ENCODE measurements around the gene GYS1. TPM values are rescaled to one million over a fixed set of nuclear protein-coding genes. Genes with fewer than 3 reads are reported as not detected.
A peak's percentile ranks its signal among the peaks of the same experiment; 100 is the strongest.

The GYS1 gene
- polyA plus RNA-seq, 4 donors = 35.9 to 53.8 (median 48.2) TPM

DNA sequence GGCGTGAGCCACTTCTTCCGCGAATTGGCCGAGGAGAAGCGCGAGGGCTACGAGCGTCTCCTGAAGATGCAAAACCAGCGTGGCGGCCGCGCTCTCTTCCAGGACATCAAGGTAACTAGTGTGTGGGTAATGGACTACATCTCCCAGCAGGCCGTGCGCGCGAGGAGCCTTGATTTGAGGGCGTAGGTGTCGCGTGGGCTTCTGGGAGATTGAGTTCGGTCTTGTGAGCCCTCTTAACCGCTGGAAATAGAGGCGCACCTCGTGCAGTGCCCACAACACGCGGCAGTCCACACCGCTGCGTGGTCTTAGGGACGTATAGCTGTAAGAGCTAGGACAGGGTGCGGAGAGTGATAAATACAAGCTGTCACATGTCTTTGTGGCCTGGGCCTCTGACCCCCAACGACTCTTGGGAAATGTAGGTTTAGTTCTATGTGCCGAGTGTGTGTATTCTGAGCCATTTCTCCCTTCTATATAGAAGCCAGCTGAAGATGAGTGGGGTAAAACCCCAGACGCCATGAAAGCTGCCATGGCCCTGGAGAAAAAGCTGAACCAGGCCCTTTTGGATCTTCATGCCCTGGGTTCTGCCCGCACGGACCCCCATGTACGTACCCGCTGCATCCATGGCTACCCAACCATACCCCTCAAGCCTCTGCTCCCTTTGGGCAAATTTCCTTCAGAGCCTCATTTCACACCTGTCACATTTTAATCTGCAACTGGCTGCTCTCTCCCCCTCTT lies 27.1 kb downstream of the GYS1 start:
- DNase-seq (ENCODE audit: low read depth in 4 of 4, low spot score in 2 of 4) = peak; percentile 65 to 87 (median 80)

DNA sequence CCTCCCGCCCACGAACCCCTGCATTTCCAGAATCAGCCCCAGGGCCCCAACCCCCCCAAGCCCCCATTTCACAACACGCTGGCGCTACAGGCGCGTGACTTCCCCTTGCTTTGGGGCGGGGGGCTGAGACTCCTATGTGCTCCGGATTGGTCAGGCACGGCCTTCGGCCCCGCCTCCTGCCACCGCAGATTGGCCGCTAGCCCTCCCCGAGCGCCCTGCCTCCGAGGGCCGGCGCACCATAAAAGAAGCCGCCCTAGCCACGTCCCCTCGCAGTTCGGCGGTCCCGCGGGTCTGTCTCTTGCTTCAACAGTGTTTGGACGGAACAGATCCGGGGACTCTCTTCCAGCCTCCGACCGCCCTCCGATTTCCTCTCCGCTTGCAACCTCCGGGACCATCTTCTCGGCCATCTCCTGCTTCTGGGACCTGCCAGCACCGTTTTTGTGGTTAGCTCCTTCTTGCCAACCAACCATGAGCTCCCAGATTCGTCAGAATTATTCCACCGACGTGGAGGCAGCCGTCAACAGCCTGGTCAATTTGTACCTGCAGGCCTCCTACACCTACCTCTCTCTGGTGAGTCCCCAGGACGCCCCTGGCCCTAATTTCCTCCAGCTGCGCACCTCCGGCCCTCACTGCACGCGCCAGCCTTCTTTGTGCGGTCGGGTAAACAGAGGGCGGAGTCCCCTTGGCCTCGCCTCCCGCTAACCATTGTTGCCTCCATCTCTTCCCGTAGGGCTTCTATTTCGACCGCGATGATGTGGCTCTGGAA lies 27.9 kb downstream of the GYS1 start, which contains the start of gene FTL:
Gene FTL (plus strand): TSS at position 270 of the 766 bp plus-strand sequence. CDS start 199 bp downstream, at position 469.
- peak; percentile 81 to 91 (median 90) for DNase-seq (ENCODE audit: low read depth in 4 of 4, low spot score in 2 of 4)

- no peak for DNase-seq (ENCODE audit: low read depth in 4 of 4, low spot score in 2 of 4)
These were observed 28.7 kb downstream of the GYS1 start for GRCh38 chr19:48964205-48965039.

DNA sequence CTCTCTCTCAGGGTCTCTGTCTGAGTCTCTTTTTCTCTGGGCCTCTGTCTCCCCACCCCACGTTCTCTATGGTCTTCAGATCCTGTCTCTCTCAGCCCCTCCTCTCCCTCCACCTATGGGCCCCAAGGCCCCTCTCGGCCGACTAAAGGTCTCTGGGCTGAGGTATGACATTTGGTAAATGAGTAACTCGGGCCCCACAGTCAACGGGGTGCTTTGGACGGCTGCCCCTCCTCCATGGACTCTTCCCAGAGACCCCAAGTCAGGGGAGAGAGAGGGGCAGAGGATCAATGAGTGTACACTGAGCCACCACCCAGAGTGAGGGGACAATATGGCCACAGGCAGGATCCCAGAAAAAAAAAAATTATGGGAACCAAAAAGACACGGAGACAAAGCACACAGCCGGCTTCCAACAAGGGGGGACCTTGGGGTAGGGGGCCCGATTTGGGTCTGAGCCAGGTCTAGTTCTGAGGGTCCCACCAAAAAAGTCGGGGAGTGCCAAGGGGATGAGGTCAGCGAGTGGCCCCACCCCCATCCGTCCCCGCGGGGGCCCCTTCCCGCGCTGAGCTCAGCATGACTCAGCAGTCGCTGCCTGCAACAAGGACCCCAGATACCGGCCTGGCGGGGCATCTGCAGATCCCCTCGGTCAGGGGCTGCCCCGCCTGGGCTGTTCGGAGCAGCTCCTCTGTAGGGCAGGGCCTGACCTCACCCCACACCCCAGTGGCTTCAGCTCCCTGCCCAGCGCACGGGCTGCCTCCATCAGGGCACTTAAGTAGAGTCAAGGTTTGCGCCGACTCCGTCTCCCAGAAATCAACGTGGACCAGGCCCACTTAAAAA lies 29.5 kb downstream of the GYS1 start:
- DNase-seq (ENCODE audit: low read depth in 4 of 4, low spot score in 2 of 4) = no peak

- no peak for DNase-seq (ENCODE audit: low read depth in 4 of 4, low spot score in 2 of 4)
These were observed 30.3 kb downstream of the GYS1 start for GRCh38 chr19:48962849-48963165.

DNA sequence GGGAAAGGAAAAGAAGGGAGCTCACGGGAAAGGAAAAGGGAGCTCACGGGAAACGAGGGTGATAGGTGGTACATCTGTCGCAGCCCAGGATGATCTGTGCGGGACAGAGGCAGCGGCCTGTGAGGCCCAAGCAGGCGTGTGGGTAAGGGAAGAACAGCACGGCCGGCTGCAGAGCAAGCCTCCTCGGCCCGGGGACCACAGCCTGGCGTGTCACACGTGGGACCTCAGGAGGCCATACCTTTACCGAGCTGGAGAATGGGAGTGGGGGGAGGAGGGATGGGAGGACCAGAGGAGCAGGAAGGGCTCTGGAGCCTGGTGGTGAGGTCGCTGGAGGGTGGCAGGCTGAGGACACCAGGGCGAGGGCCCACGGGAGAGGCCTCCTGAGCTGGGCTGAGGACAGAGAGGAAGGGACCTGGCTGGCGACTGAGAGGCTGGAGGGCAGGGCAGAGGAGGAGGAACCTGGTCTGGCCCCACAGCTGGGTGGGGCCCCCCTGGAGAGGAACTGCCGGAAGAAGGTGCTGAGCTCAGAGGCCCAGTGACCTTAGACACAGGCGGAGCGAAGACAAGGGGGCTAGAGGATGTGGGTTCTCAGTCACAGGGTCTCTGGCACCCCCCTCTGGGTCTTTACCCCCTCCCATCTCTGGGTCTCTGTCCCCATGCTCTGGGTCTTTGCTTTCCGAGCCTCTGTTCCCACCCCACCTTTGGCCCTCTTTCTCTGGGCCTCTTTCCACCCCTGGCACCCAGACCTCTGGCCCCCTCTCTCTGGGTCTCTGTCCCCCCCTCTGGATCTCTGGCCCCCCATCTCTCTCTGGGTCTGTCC lies 30.9 kb downstream of the GYS1 start:
- DNase-seq (ENCODE audit: low read depth in 4 of 4, low spot score in 2 of 4) = no peak

DNA sequence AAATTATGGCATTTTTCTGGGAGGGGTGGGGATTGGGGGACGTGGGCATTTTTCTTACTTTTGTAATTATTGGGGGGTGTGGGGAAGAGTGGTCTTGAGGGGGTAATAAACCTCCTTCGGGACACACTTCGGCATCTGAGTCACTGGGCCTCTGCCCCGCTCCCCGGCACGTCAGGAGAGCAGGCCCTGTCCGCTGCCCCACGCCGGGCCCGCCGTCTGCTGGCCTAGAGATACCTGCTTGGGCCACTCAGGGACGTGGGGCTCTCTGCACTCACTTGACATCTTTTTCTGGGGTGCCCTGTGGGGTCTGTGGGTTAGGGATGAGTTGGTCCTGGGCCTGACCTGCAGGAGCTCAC lies 31.5 kb downstream of the GYS1 start:
- DNase-seq (ENCODE audit: low read depth in 4 of 4, low spot score in 2 of 4) = no peak

DNA sequence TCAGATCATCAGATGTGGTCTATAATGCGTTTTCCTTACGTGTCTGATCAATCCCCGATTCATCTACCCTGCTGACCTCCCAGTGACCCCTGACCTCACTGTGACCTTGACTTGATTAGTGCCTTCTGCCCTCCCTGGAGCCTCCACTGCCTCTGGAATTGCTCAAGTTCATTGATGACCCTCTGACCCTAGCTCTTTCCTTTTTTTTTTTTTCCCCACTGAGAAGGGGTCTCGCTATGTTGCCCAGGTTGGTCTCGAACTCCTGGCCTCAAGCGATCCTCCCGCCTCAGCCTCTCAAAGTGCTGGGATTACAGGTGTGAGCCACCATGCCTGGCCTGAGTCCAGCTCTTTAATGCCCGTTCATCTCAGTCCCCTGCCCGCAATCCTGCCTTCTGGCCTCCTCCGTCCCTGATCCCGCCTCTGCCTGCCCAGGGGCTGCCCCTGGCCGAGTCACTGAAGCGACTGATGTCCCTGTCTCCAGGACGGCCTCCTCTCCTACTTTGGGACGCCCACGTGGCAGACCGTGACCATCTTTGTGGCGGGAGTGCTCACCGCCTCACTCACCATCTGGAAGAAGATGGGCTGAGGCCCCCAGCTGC lies 32.0 kb downstream of the GYS1 start:
- no peak for DNase-seq (ENCODE audit: low read depth in 4 of 4, low spot score in 2 of 4)

- DNase-seq (ENCODE audit: low read depth in 4 of 4, low spot score in 2 of 4) = no peak
These were observed 33.5 kb downstream of the GYS1 start for GRCh38 chr19:48959341-48960239.

- no peak for DNase-seq (ENCODE audit: low read depth in 4 of 4, low spot score in 2 of 4)
These were observed 35.1 kb downstream of the GYS1 start for GRCh38 chr19:48958006-48958405.

DNA sequence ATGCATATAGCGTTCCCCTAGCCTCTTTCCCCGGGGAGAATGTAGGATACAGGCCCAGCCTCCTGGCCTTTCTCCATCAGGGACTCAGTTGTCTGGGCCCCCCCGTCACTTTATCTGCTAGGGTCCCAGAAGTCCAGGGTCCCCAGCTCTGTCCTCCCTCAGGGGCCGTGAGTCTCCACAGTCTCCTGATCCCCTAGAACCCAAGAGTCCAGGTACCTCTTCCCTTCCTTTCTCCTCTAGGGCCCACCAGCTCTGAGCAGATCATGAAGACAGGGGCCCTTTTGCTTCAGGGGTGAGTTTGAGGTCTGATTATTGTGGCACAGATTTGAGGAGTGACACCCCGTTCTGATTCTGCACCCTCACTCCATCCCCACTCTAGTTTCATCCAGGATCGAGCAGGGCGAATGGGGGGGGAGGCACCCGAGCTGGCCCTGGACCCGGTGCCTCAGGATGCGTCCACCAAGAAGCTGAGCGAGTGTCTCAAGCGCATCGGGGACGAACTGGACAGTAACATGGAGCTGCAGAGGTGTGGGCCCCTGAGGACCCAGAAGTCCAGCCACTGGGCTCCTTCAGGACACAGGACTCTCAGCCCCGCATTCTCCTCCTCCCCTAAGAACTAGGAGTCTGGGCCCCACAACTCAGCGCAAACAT lies 37.7 kb downstream of the GYS1 start:
- DNase-seq (ENCODE audit: low read depth in 4 of 4, low spot score in 2 of 4) = no peak

DNA sequence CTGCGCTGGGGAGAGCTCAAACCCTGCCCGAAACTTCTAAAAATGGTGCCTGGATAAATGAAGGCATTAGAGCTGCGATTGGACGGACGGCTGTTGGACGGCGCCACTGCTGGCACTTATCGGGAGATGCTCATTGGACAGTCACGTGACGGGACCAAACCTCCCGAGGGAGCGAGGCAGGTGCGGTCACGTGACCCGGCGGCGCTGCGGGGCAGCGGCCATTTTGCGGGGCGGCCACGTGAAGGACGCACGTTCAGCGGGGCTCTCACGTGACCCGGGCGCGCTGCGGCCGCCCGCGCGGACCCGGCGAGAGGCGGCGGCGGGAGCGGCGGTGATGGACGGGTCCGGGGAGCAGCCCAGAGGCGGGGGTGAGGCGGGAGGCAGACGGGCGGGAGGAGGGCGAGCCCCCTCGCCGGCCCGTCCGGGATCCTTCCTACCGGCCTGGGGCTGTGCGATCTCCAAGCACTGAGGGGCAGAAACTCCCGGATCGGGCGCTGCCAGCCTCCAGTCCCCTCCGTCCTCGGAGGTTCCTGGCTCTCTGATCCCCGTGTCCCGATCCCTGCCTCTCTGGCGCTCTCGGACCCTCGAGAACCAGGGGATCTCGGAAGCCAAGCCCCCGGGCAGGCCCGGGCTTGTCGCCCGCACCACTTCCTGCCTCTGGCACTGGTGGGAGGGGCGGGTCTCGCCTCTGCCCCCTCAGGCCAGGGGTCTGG lies 38.4 kb downstream of the GYS1 start, which contains the start of gene BAX:
Gene BAX (plus strand): TSS at position 281 of the 713 bp plus-strand sequence. CDS start 54 bp downstream, at position 335.
- peak in 3 of 4 donors; percentile 68 to 93 (median 87) for DNase-seq (ENCODE audit: low read depth in 4 of 4, low spot score in 2 of 4)

- DNase-seq (ENCODE audit: low read depth in 4 of 4, low spot score in 2 of 4) = no peak
These were observed 39.0 kb downstream of the GYS1 start for GRCh38 chr19:48953990-48954594.

DNA sequence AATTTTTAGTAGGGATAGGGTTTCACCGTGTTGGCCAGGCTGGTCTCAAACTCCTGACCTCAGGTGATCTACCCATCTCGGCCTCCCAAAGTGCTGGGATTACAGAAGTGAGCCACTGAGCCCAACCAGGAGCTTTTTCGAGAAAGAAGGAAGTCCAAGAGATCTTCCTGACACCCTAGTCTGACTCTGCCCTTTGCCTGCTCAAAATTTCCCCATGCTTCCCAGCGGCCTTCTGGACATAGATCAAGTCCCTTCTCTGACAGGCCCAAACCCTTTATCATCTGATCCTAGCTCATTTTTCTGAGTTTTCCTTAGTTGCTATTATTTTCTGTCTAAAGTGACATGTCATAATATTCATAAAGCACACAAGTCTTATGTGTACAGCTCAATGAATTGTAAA lies 40.0 kb downstream of the GYS1 start:
- DNase-seq (ENCODE audit: low read depth in 4 of 4, low spot score in 2 of 4) = no peak

- DNase-seq (ENCODE audit: low read depth in 4 of 4, low spot score in 2 of 4) = no peak
These were observed 42.1 kb downstream of the GYS1 start for GRCh38 chr19:48950830-48951519.

GRCh38 chr19:48950159-48950558 lies 43.0 kb downstream of the GYS1 start:
- DNase-seq (ENCODE audit: low read depth in 4 of 4, low spot score in 2 of 4) = no peak

All from left renal cortex interstitium (tissue), 4 donors.